Gastrocnemius medialis (tissue), 4 donors: Measurements from ENCODE around the gene C16orf96. TPM values are rescaled to one million over a fixed set of nuclear protein-coding genes. Genes with fewer than 3 reads are reported as not detected.

ENCODE experiments used
- ATAC-seq, 2 donors: fragments of 150-250 bp; one replicate each; pipeline ENCODE4 v1.9.1; 2016
- DNase-seq, 2 donors: peaks; one replicate each; pipeline ENCODE4 v3.0.0-alpha.2; 2019
- H3K27ac ChIP-seq, 4 donors: fragments of 200-600 bp; sonication (generic); 1 replicate in 1 of 4; 2 replicates in 3 of 4; pipeline ENCODE4 v1.5.1; 2016 to 2018; ENCODE audit warnings: mild to moderate bottlenecking in 2 of 4, moderate library complexity in 1 of 4
- H3K27me3 ChIP-seq, 3 donors: fragments of 200-600 bp; sonication (generic) in 2 of 3; 1 replicate in 1 of 3; 2 replicates in 2 of 3; pipeline versions ENCODE4 v1.5.1 to v1.6.0; 2016 to 2019; ENCODE audit warnings: mild to moderate bottlenecking in 1 of 3, moderate library complexity in 1 of 3
- H3K36me3 ChIP-seq, 2 donors: fragments of 200-600 bp; sonication (generic) in 1 of 2; one replicate each; pipeline ENCODE4 v1.5.1; 2017 to 2018
- H3K4me1 ChIP-seq, 2 donors: fragments of 200-600 bp; sonication (generic) in 1 of 2; one replicate each; pipeline ENCODE4 v1.5.1; 2016 to 2017; ENCODE audit warnings: mild to moderate bottlenecking in 2 of 2
- H3K4me3 ChIP-seq, 4 donors: fragments of 200-600 bp; sonication (generic) in 3 of 4; 1 replicate in 1 of 4; 2 replicates in 3 of 4; pipeline ENCODE4 v1.5.1; 2016 to 2019; ENCODE audit warnings: mild to moderate bottlenecking in 2 of 4
- H3K9me3 ChIP-seq, 3 donors: fragments of 200-600 bp; sonication (generic) in 2 of 3; 1 replicate in 1 of 3; 2 replicates in 2 of 3; pipeline ENCODE4 v1.5.1; 2016 to 2019
- CTCF ChIP-seq, 5 experiments: fragments of 450-650 bp in 3 of 5; fragments of 200-600 bp in 2 of 5; sonication (generic) in 2 of 5; IDR thresholded peaks in 4 of 5; conservative IDR thresholded peaks in 1 of 5; 1 replicate in 4 of 5; 2 replicates in 1 of 5; pipeline ENCODE4 v1.5.1; 2016 to 2019; ENCODE audit warnings: antibody characterized with exemption in 5 of 5, mild to moderate bottlenecking in 3 of 5, moderate library complexity in 3 of 5
- POLR2A ChIP-seq, 2 donors: fragments of 450-650 bp; IDR thresholded peaks; one replicate each; pipeline ENCODE4 v1.6.1; 2017; ENCODE audit warnings: antibody characterized with exemption in 2 of 2, mild to moderate bottlenecking in 2 of 2, moderate library complexity in 2 of 2
- in situ Hi-C, 4 donors: fragments of 200-750 bp; cut with MboI; loops; one replicate each; pipeline versions ENCODE4 v1.15.0 to v1.8.0; 2017; ENCODE audit warnings: low sequenced_read_pairs in 4 of 4
- intact Hi-C: fragments of 100-400 bp; cut with DNase I; formaldehyde crosslinking; loops from one replicate; pipeline ENCODE4 v1.15.1; 2023; ENCODE audit warnings: low total_unique reads
- total RNA-seq, 4 donors: library from RNA; depleted of rRNA; stranded (reverse); fragments of >200 nt; gene quantifications; one replicate each; pipeline versions ENCODE4 v1.1.0 to v1.2.3, GENCODE V29; 2016

C16orf96 gene
- total RNA-seq, 4 donors from 2014 or later, result 0.15 to 0.59 TPM; not detected in 2

- TF ChIP-seq POLR2A (IDR thresholded peaks at IDR 0.05), result no peak
- no peak for TF ChIP-seq CTCF (IDR thresholded peaks at IDR 0.05 in 4 of 5, conservative IDR thresholded peaks at IDR 0.05 in 1 of 5)
- Histone ChIP-seq H3K27me3 (peaks cover 0 to 21% (median 12%) of the 10 kb centered on the region in 3 donors), H3K4me3 (no peak overlapping the region), H3K9me3 (no peaks in the 10 kb centered on the region), H3K36me3 (peaks cover 0 to 12% of the 10 kb centered on the region in 2 donors), H3K27ac (no peak overlapping the region), H3K4me1 (peaks cover 4 to 5% of the 10 kb centered on the region in 2 donors)
- in situ Hi-C loops, result loop anchor here in 1 of 4 donors (25.0 kb wide), 1 partner anchor 91 kb away; no protein-coding TSS in a partner anchor
- DNase-seq (no peak), ATAC-seq (peak in 1 of 2 donors; percentile 13)
- intact Hi-C loops, result no loop called here
Observed at GRCh38 chr16:4603624-4604170, 47.6 kb downstream of the C16orf96 start.

GRCh38 chr16:4604401-4604800 is 48.3 kb downstream of the C16orf96 start:
- intact Hi-C loops, result no loop called here
- ATAC-seq, result no peak

GRCh38 chr16:4606354-4606753 is 50.2 kb downstream of the C16orf96 start:
- Histone ChIP-seq H3K4me3 (no peak overlapping the region), H3K9me3 (no peaks in the 10 kb centered on the region), H3K27ac (no peak overlapping the region), H3K27me3 (peaks cover 0 to 3% (median 2%) of the 10 kb centered on the region in 3 donors), H3K4me1 (peaks cover 4 to 10% of the 10 kb centered on the region in 2 donors), H3K36me3 (peaks cover 0 to 20% of the 10 kb centered on the region in 2 donors)
- no peak for ATAC-seq
- DNase-seq, result no peak
- intact Hi-C loops (no loop called here), in situ Hi-C loops (loop anchor here in 1 of 4 donors (25.0 kb wide), 1 partner anchor 94 kb away; no protein-coding TSS in a partner anchor)
- TF ChIP-seq CTCF (IDR thresholded peaks at IDR 0.05 in 4 of 5, conservative IDR thresholded peaks at IDR 0.05 in 1 of 5) (no peak), POLR2A (IDR thresholded peaks at IDR 0.05) (no peak)

More at GRCh38 chr16:4604401-4604800, 48.3 kb downstream of the C16orf96 start:
- Histone ChIP-seq H3K36me3 (peaks cover 0 to 20% of the 10 kb centered on the region in 2 donors), H3K9me3 (no peaks in the 10 kb centered on the region), H3K4me1 (peaks cover 4 to 5% of the 10 kb centered on the region in 2 donors), H3K27me3 (peaks cover 0 to 14% (median 8%) of the 10 kb centered on the region in 3 donors), H3K4me3 (no peak overlapping the region), H3K27ac (no peak overlapping the region)
- DNase-seq, result no peak
- in situ Hi-C loops, result loop anchor here in 1 of 4 donors (25.0 kb wide), 1 partner anchor 92 kb away; no protein-coding TSS in a partner anchor
- TF ChIP-seq POLR2A (IDR thresholded peaks at IDR 0.05), result no peak
- TF ChIP-seq CTCF (IDR thresholded peaks at IDR 0.05 in 4 of 5, conservative IDR thresholded peaks at IDR 0.05 in 1 of 5), result no peak

GRCh38 chr16:4607841-4608703 is 51.9 kb downstream of the C16orf96 start:
- ATAC-seq, result no peak
- H3K36me3 ChIP-seq, result peaks cover 0 to 20% of the 10 kb centered on the region in 2 donors
- no peak for DNase-seq
- no peak overlapping the region for H3K27ac ChIP-seq
- H3K4me1 ChIP-seq, result peaks cover 17 to 24% of the 10 kb centered on the region in 2 donors
- TF ChIP-seq CTCF (IDR thresholded peaks at IDR 0.05 in 4 of 5, conservative IDR thresholded peaks at IDR 0.05 in 1 of 5) (no peak), POLR2A (IDR thresholded peaks at IDR 0.05) (no peak)
- in situ Hi-C loops, result loop anchor here in 1 of 4 donors (25.0 kb wide), 1 partner anchor 96 kb away; no protein-coding TSS in a partner anchor
- H3K4me3 ChIP-seq, result no peak overlapping the region
- intact Hi-C loops, result no loop called here
- H3K27me3 ChIP-seq, result no peaks in the 10 kb centered on the region
- no peaks in the 10 kb centered on the region for H3K9me3 ChIP-seq
